OCI-LY3 (cell line): ENCODE data around the gene CDH15.

Experiments
- CTCF ChIP-seq: fragments of 200-600, 300-600 bp; sonication (generic); IDR thresholded peaks from 2 replicates; pipeline ENCODE4 v1.5.1; 2014; ENCODE audit warnings: antibody characterized with exemption, low read length, low read depth
- EZH2phosphoT487 ChIP-seq: fragments of 200-600 bp; shearing (Covaris generic); IDR thresholded peaks from 2 replicates; pipeline ENCODE4 v1.6.1; 2018; ENCODE audit warnings: antibody characterized with exemption, mixed run types, low read depth

- TF ChIP-seq CTCF (no peak), EZH2phosphoT487 (no peak)
These were observed 36.4 kb downstream of the CDH15 start for GRCh38 chr16:89207993-89208392.
